Stimulated activated CD4-positive, alpha-beta T cell treated with anti-CD3 and anti-CD28 coated beads, Interleukin-1b, Interleukin-23, amount 100 ng/mL, for 24 hours (primary cell): ENCODE measurements around the gene DEPDC5.

Experiments
- DNase-seq, 4 experiments: peaks; one replicate each; pipeline ENCODE4 v3.0.0-alpha.2; 2020; ENCODE audit warnings: low read depth in 4 of 4, low spot score in 1 of 4

Gene DEPDC5

DNA sequence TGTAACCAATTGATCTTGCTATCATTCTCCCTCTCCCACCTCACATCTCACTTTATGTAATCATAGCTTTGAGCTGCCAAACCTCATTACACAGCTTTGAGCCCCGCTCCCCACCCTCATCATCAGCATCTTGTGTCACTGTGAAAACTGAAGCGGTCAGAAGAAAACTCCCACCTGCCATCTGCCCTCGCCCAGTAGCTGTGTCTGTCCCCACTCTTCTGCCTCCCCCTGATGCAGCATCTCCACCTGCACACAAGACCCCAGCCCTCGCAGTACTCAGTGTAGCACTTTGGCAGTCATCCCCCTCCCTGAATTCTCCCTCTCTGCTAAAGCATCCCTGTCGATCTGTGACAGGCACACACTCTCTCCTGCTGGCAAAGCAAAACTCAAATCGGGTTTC lies 130.2 kb downstream of the DEPDC5 start:
- no peak for DNase-seq

DNA sequence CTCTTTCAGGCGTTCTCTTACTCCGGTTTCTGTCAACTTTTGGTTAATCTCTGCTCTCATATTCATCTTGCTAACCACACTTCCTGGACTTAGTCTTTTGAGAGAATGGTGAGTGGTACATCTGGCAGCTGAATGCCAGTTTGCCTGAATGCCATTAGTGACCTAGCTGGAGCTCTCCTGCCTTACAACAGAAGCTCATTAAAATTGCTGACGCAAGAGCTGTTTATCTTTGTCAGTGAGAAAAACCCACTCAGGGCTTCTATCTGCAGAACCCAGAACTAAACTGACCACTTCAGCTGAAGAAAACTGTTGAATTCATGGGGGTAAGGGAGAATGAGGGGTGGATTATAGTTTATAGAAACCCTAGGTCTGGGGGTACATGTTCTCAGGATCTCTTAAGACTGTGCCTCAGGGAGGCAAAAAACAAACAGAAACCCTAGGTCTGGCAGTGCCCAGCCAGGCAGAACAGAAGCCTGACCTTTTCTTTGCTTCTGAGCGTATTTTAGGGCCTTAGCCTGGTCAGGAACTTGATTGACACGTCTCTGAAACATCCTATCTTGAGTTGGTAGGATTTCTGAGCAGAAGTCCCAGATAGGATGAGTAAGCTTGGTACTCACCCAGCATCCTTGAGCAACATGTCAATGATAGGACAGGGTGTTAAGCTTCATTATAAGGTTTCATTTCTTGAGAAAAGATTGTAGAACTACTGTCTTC lies 137.7 kb downstream of the DEPDC5 start:
- no peak for DNase-seq

DNA sequence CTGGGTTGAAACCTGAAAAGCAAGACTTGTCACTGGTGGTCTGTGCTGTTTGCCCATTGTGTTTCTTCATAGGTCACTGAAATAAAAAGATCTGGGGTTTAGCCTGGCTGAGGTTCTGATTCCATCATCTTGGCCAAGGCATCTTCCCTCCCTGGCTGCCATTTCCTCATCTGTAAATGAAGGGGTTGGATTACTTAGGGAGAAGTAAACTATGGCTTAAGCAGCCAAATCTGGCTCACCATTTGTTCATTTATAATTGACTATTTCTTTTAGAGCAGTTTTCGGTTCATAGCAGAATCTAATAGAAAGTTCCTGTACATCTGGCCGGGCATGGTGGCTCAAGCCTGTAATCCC lies 138.2 kb downstream of the DEPDC5 start:
- DNase-seq = no peak

DNA sequence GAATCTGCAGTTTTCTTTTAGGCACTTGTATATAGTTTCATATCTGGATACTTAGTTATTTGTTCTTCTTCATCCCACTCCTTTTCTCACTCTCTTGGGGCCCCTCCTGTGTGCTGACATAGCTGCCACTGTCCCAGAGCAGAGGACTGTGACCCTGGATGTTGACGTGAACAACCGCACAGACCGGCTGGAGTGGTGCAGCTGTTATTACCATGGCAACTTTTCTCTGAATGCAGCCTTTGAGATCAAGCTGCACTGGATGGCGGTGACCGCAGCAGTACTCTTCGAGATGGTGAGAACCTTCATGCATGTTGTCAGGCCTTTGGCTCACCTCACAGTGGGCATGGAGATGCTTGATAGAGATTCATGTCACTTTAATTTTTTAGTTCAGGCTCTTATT lies 139.6 kb downstream of the DEPDC5 start:
- DNase-seq = no peak

DNA sequence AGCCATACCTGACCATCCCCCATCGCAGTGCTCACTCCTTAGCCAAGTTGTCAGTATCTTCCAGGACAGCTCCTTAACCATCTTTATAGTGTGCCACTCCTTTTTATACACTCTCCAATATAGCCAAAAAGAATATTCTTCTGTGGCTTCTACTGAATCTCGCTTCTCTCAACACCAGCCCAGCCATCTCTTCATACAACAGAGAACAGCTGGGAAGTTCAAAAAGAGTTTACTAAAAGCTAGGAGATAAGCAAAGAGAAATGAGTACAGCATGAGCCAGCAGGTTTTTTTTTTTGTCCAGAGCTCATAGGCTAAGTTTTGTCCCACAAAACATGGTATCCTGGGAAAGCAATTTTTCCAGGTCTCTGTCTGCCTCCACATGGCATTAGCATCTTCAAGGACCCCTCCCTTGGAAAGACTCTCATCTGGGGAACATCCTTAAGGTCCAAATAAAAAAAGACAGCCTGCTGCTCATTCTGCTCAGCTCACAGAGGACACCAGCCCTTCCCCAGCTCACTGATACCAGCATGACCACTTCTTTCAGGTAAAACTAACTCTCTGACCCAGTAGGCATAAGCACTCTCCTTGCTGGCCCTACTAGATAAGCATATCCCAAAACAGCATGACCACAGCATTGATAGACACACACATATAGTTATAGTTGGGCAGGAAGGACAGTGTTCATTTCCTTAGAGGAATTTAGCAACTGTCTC lies 141.7 kb downstream of the DEPDC5 start:
- DNase-seq = no peak

DNA sequence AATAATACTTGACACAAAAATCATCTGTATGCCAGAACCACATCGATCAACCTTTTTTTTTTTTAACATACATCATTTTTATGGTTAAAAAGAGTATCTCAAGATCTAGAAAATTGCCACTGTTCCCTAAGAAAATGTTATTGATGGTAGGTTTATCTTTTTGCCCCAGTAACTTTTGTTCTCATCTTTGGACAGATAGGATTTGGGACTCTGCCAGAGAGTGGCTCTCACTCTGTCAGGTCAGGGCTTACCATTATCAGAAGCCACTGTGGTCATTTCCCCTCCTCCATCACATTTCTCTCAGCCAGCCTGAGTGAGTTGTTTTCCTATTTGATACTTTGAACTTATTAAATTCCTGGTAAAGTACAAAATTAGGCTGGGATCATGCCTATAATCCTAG lies 142.7 kb downstream of the DEPDC5 start:
- DNase-seq = no peak

DNA sequence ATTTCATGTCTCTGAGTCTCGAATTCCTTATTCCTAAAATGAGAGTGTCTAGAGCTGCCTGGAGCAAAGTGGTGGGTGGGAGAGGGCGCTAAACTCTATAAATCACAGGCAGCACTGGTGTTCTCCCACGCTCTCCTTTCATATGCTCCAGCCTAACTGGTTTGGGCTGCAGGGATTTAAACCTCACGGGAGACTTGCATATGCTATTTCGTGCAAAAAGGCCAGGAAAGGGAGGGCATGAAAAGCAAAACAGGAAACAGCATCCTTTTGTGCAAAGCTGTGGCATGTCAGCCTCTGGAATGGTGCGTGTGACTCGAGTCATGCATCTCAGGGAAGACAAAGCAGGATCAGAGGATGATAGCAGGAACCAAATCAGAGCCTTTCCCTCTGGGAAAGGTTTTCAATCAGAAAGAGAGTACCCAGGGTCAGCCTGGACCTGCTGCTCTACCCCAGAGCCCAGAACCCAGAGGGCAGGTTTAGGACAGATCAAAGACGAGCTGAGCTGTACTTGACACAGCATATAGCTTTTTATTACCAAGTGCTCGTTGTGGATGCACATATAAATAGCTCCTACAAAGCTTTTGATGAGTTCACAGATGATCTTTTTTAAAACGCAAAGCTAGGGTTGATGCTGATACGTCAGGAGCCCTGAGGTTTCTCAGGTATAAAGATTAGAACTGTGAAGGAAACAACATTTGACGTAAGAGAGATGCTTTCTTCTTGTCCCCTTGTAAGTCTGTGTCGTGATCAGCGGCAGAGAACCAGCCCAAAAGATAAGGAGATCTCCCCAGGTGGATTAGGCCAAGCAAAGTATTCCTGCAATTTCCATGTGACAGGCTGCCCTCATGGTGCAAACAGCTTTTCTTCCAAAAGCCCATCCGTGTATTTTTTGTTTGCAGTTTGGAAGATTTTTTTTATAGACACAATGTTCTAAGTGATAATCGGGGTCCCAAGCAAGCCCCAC lies 144.3 kb downstream of the DEPDC5 start:
- no peak for DNase-seq

DNA sequence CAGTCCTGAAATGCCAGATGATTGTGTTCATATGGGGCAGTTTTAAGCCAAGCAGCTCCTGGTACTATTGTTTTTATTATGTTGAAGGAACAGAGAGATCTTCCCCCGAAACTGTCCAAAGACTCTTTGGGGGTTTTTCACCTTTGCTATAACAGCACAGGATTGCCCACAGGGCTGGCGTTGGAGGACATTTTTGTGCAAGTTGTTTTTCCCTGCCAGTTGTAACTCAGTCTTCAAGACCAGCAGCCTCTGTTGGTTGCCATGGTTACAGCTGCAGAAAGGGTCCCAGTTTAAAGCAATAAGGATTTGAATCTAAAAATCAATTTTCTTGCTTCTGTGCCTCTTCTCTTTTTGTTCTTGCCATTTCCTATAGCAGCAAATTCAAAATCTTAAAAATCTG lies 145.1 kb downstream of the DEPDC5 start:
- no peak for DNase-seq

DNA sequence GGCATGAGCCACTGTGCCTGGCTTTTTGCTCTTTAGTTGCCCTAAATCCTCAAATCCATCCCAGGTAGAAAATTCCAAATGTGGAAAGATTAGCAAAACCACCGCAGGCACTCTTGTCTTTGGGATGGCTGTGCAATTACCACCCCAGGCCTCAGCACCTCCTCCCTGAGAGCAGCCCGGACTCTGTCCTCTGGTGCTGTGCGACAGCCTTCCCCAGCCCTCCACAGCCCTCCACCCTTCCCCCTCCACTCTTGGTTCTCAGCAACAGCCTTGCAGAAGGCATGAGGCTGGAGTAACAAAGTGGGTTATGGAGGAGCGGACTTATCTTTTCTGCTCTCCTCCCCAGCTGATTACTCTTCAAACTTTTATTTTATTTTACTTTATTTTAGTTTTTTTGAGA lies 145.8 kb downstream of the DEPDC5 start:
- DNase-seq = no peak

DNA sequence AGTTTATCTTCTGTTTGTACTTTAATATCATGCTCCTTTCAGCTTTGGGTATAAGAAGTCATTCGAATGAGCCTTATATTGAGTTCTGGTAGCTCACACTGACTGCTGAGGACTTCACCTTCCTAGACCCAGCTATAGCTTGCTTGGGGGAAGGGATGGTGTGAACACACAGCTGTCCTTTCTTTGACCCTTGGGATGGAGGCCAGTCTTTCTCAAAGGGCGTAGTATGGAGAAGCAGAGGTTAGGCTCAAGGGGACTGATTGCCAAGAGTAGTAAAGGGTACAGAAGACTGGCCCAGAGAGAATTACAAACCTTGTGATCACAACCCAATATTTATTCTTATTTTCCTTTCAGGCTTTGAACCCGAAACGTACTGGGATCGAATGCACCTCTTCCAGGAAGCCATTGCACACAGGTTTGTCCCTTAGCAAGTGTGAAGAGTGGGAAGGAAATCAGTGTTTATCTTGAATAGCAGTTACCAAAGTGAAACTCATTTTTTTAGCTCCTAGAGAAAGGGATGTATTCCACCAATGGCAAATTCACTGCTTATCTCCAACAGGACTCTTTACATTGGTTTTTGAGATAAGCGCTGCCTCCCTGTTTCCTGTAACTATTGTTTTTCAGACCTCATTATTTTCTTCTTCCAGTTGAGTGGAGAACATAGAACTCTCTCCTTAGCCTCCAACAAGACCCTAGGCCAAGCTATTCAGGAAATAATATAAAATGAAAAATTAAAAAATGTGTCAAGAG lies 147.7 kb downstream of the DEPDC5 start:
- DNase-seq = no peak

DNA sequence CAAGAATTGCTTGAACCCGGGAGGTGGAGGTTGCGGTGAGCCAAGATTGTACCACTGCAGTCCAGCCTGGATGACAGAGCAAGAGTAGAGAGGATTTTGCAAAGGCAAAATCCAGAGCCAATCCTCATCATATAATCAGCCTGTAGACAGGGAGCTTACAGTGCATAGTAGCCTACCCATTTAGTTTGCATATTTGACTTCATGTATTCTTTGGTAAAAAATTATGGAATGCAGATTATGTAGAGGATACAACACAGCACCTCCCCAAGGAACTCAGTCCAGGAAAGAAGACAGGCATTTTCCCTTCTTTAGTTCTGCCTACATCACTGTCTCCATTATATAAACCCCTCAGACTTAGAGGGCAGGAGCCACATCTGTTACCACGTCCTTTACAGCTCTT lies 150.8 kb downstream of the DEPDC5 start:
- DNase-seq = no peak

DNA sequence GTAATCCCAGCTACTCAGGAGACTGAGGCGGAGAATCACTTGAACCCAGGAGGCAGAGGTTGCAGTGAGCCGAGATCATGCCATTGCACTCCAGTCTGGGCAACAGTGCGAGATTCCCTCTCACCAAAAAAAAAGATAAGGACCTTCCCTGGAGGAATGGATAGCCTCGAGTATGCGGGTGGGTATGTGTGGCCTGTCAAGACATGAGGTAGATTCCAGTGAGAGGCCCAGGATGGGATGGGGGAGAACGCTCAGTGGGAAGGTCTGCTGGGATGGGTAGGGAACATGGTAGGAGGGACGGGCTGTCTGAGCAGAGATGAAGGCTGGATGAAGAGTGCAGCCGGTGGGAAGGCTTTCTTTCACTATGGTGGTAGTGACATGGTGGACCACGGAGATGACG lies 151.5 kb downstream of the DEPDC5 start:
- no peak for DNase-seq

DNA sequence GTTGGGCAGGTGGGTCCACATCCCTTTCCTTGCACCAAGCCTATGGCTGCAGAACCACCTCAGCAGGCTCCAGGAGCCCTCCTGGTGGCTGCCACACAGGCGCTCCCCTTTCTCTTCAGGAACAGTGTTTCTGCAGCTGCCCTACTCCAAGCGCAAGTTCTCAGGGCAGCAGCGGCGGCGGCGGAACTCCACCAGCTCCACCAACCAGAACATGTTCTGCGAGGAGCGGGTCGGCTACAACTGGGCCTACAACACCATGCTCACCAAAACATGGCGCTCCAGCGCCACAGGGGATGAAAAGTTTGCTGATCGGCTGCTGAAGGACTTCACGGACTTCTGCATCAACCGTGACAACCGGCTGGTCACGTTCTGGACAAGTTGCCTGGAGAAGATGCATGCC lies 152.3 kb downstream of the DEPDC5 start:
- DNase-seq = no peak

DNA sequence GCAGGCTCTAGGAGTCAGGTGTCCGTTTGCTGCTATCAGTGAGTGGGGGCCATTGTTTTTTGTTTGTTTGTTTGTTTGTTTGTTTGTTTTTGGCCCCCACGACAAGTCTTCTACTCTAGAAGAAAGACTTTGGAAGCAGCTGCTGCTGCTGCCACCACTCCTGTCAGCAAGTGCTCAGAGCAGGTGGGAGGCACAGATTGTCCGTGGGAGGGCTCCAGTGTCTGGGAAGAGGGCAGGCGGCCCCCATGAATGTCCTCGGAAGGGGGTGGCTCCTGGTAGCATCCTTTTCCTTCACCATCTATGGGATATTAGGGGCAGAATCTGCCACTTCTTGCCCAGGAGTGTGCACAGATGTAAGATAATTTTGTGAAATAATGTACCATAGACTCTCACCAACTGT lies 152.8 kb downstream of the DEPDC5 start:
- no peak for DNase-seq

DNA sequence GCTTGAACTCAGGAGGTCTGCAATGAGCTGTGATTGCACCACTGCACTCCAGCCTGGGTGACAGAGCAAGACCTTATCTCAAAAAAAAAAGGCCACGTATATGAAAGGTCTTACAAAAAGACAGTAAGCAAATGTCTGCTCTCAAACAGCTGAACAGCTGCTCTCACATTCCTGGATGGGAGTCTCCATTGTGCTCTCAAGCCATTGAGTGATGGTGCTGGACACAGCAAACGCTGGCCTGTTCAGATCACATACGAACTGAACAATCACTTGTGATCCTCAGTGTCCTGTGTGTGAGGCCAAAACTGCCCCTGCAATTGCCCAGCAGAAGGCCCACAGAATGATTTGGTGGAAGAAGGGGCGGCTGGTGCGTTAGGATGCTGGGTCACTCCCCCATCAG lies 156.2 kb downstream of the DEPDC5 start:
- DNase-seq = no peak

DNA sequence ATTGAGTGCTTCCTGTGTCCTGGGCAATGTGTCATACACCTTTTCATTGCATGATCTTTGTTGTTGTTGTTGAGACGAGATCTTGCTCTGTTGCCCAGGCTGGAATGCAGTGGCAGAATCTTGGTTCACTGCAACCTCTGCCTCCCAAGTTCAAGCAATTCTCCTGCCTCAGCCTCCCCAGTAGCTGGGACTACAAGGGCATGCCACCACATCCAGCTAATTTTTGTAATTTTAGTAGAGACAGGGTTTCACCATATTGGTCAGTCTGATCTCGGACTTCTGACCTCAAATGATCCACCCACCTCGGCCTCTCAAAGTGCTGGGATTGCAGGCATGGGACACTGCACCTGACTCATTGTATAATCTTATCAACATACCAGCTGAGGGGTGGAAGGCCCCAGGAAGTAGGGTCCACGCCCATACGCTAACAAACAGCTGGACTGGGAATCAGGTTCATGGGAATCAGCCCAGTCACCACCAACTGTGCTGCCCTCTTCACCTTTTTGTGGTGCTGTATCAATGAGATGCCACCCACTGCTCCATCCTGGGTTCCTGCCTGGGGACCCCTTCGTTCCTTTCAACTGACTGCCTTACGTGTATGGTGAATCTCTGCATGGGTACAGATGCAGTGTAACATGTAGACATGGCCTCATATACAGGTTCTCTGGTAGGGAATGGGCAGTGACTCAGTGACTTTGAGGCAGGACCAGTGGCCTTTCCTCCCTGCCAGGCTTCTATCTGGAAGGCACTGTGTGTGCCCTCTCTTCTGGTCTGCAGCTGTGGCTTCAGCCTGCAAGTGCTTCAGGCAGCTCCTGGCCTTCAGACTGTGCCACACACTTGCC lies 158.0 kb downstream of the DEPDC5 start:
- DNase-seq = no peak

DNA sequence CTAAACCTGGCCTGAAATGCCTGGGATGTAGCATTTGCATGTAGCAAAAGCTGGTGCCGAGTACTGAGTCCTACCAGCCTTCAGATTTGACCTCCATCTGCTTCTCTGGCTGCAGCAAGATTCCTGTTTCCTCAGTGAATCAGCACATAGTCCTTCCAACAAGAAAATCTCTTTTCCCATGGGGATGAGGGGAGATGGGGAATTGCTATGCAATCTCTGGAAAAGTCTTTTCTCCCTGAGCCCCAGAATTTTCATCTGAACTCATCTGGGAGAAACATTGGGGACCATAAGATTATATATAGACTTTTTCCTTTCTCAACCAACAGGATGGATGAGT lies 158.6 kb downstream of the DEPDC5 start:
- no peak for DNase-seq

DNA sequence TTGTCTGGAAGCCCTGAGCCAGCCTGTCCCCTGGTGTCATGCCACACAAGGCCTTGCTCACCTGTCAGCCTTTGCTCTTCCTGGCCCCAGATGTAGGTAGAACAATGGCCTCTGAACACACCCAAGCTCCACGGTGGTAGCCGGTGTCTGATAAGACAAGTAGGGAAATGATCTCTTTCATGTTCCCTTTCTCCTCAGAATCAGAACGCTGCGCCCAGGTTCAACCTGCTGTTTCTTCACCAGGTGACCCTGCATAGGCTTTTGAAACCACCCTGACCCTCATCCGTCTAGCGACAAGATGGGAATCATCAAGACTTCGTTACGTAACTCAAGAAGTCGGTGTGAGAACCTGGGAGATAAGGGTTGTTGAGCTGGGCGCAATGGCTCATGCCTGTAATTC lies 161.8 kb downstream of the DEPDC5 start:
- no peak for DNase-seq

DNA sequence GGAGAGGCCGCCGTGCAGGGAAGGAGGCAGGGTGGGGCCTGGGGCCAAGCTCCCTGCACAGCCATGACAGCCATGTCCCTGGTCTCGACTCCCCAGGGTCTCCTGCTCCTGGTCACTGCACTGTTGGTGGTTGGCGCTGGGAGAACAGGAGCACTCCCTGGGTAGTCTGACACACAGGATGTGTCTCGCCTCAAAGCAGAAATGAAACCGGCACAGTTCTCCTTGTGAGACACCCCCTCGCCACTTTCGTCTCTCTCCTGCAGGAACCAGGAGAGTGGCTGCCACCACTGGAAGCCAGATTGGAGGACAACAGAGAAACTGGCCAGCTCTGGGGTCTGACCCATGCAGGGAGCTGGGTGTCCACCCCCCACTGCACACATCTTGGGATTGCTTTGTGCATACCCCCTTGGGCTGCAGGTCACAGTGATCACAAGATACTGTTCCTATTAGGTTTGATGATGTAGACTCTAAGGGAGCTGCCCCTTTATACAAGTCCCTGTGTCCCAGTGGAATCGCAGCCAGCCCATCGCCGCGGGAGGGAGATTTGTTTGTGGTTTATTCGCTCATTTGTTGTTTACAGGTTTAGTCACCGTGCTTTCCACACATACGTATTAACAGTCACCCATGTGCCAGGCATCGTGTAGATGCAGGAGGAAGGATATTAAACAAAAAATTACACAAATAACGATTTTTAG lies 163.6 kb downstream of the DEPDC5 start:
- no peak for DNase-seq

DNA sequence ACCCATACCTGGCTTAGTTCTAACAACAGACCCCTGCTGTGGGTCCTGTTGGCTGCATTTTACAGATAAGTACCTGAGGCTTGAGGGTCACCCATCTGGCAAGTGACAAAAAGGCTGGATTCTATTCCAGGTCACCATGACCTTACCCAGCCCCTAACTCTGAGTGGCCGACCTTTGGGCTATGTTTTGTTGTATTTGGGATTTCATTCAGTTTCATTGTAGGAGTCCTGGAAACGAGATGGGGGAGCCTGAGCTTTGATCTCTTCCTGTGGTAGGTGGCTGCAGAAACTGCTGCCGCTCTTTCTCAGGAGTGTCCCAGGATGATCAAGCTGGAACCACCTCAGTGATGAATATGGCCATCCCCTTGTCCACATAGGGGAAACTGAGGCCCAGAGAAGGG lies 165.9 kb downstream of the DEPDC5 start:
- DNase-seq = no peak
